Prostate gland (tissue), 2 donors: ENCODE measurements around the gene PHC2. TPM values are rescaled to one million over a fixed set of nuclear protein-coding genes. Genes with fewer than 3 reads are reported as not detected.
A peak's percentile ranks its signal among the peaks of the same experiment; 100 is the strongest.

Source experiments
- DNase-seq: peaks from one replicate; pipeline ENCODE4 v3.0.0-alpha.2; 2019; ENCODE audit warnings: low spot score
- H3K27ac ChIP-seq, 2 donors: fragments of 200-600 bp; sonication (generic); 2 replicates each; pipeline ENCODE4 v1.5.1; 2017 to 2019
- H3K27me3 ChIP-seq: fragments of 200-600 bp; sonication (generic); replicated peaks from 2 replicates; pipeline ENCODE4 v1.5.1; 2019; ENCODE audit not compliant: insufficient read depth
- H3K36me3 ChIP-seq, 2 donors: fragments of 200-600 bp; sonication (generic); 1 replicate in 1 of 2; 2 replicates in 1 of 2; pipeline versions ENCODE4 v1.5.1 to v1.8.1; 2017 to 2019
- H3K4me1 ChIP-seq: fragments of 200-600 bp; sonication (generic); replicated peaks from 2 replicates; pipeline ENCODE4 v1.5.1; 2019
- H3K4me3 ChIP-seq, 2 donors: fragments of 200-600 bp; sonication (generic); 2 replicates each; pipeline ENCODE4 v1.5.1; 2017 to 2019
- H3K9me3 ChIP-seq: fragments of 200-600 bp; sonication (generic); 2 replicates; pipeline ENCODE4 v1.5.1; 2017
- CTCF ChIP-seq, 4 experiments: fragments of 200-600 bp in 2 of 4; fragments of 450-650 bp in 2 of 4; sonication (generic) in 2 of 4; IDR thresholded peaks; 1 replicate in 3 of 4; 2 replicates in 1 of 4; pipeline ENCODE4 v1.5.1; 2016 to 2019; ENCODE audit warnings: antibody characterized with exemption in 4 of 4, mild to moderate bottlenecking in 2 of 4, moderate library complexity in 2 of 4
- POLR2A ChIP-seq: fragments of 450-650 bp; IDR thresholded peaks from one replicate; pipeline ENCODE4 v1.6.1; 2016; ENCODE audit warnings: antibody characterized with exemption, mild to moderate bottlenecking
- POLR2AphosphoS5 ChIP-seq: sonication (generic); formaldehyde crosslinking; IDR thresholded peaks from one replicate; pipeline ENCODE4 v1.6.1; 2017; ENCODE audit warnings: antibody characterized with exemption
- WGBS: methylation state at CpG from one replicate; pipeline ENCODE4 v1.1.5; 2018; 5-methylcytosine and 5-hydroxymethylcytosine counted together
- intact Hi-C: fragments of 100-400 bp; cut with DNase I; formaldehyde crosslinking; loops from one replicate; pipeline ENCODE4 v1.14.2; 2022
- total RNA-seq, 2 donors: library from RNA; depleted of rRNA; stranded (reverse); fragments of >200 nt; gene quantifications; one replicate each; pipeline ENCODE4 v1.1.0, GENCODE V29; 2016

The PHC2 gene
- total RNA-seq, 2 donors from 2014 or later = 75.0 to 131 TPM

- DNase-seq = no peak
- Histone ChIP-seq H3K36me3 (no peaks in the 10 kb centered on the region), H3K27ac (no peak overlapping the region), H3K9me3 (no peaks in the 10 kb centered on the region), H3K4me3 (no peak overlapping the region), H3K4me1 (peaks cover 8% of the 10 kb centered on the region), H3K27me3 (no peaks in the 10 kb centered on the region)
- no peak for TF ChIP-seq POLR2AphosphoS5
- TF ChIP-seq POLR2A = no peak
- TF ChIP-seq CTCF (IDR thresholded peaks at IDR 0.05) = no peak
- 100% methylated on average over 1 of the region's 1 CpG for WGBS
- intact Hi-C loops = no loop called here
Observed at GRCh38 chr1:33418811-33419210, 12.1 kb downstream of the PHC2 start.

- no peaks in the 10 kb centered on the region for H3K27me3 ChIP-seq
- WGBS = 66% methylated on average over 5 of the region's 5 CpGs
- DNase-seq = no peak
- no peak overlapping the region for H3K4me3 ChIP-seq
- no peaks in the 10 kb centered on the region for H3K4me1 ChIP-seq
- H3K9me3 ChIP-seq = no peaks in the 10 kb centered on the region
- TF ChIP-seq POLR2AphosphoS5 (no peak), POLR2A (no peak), CTCF (IDR thresholded peaks at IDR 0.05) (no peak)
- intact Hi-C loops = no loop called here
- no peaks in the 10 kb centered on the region for H3K36me3 ChIP-seq
- peak overlapping the region in 1 of 2 donors; percentile 41 for H3K27ac ChIP-seq
Observed at GRCh38 chr1:33414879-33415278, 16.0 kb downstream of the PHC2 start.

- no peaks in the 10 kb centered on the region for H3K27me3 ChIP-seq
- H3K4me3 ChIP-seq = no peak overlapping the region
- no peaks in the 10 kb centered on the region for H3K4me1 ChIP-seq
- no peak for TF ChIP-seq CTCF (IDR thresholded peaks at IDR 0.05)
- peak; percentile 4 for TF ChIP-seq POLR2AphosphoS5
- intact Hi-C loops = no loop called here
- no peaks in the 10 kb centered on the region for H3K9me3 ChIP-seq
- no peaks in the 10 kb centered on the region for H3K36me3 ChIP-seq
- DNase-seq = no peak
- H3K27ac ChIP-seq = no peak overlapping the region
- WGBS = 44% methylated on average over 5 of the region's 5 CpGs
Observed at GRCh38 chr1:33410091-33410701, 20.7 kb downstream of the PHC2 start.

- Histone ChIP-seq H3K9me3 (no peaks in the 10 kb centered on the region), H3K27me3 (no peaks in the 10 kb centered on the region), H3K27ac (no peak overlapping the region), H3K36me3 (no peaks in the 10 kb centered on the region), H3K4me3 (no peak overlapping the region), H3K4me1 (no peaks in the 10 kb centered on the region)
- intact Hi-C loops = no loop called here
- 72% methylated on average over 2 of the region's 2 CpGs for WGBS
- no peak for DNase-seq
- TF ChIP-seq POLR2A (no peak), POLR2AphosphoS5 (no peak), CTCF (IDR thresholded peaks at IDR 0.05) (no peak)
Observed at GRCh38 chr1:33408093-33408436, 22.8 kb downstream of the PHC2 start.

GRCh38 chr1:33407352-33408092, 23.4 kb downstream of the PHC2 start:
- H3K9me3 ChIP-seq = no peaks in the 10 kb centered on the region
- no peaks in the 10 kb centered on the region for H3K36me3 ChIP-seq
- no peaks in the 10 kb centered on the region for H3K27me3 ChIP-seq
- H3K4me1 ChIP-seq = no peaks in the 10 kb centered on the region
- no peak for DNase-seq
- intact Hi-C loops = no loop called here
- 76% methylated on average over 1 of the region's 1 CpG for WGBS
- peak overlapping the region in 1 of 2 donors; percentile 59 for H3K27ac ChIP-seq
- no peak overlapping the region for H3K4me3 ChIP-seq
- TF ChIP-seq POLR2A (no peak), CTCF (IDR thresholded peaks at IDR 0.05) (no peak), POLR2AphosphoS5 (no peak)
